ENCODE results near the gene EIF5A.

EIF5A gene

GRCh38 chr17:7357381-7357780, 50.0 kb downstream of the EIF5A start:
- no peak for DNase-seq

GRCh38 chr17:7361906-7362305, 54.5 kb downstream of the EIF5A start:
- no peak for DNase-seq
